Right hindlimb (tissue), 1 donor: ENCODE results near the gene KLK5.
A peak's percentile ranks its signal among the peaks of the same experiment; 100 is the strongest.
"Not testable (repeated sequence)": the region's sequence is repeated elsewhere in the genome, so short reads cannot be mapped to it uniquely, and the experiment has no call there.

ENCODE experiments used
- DNase-seq: peaks from one replicate; pipeline ENCODE4 v3.0.0-alpha.2; 2018

KLK5 gene

DNA sequence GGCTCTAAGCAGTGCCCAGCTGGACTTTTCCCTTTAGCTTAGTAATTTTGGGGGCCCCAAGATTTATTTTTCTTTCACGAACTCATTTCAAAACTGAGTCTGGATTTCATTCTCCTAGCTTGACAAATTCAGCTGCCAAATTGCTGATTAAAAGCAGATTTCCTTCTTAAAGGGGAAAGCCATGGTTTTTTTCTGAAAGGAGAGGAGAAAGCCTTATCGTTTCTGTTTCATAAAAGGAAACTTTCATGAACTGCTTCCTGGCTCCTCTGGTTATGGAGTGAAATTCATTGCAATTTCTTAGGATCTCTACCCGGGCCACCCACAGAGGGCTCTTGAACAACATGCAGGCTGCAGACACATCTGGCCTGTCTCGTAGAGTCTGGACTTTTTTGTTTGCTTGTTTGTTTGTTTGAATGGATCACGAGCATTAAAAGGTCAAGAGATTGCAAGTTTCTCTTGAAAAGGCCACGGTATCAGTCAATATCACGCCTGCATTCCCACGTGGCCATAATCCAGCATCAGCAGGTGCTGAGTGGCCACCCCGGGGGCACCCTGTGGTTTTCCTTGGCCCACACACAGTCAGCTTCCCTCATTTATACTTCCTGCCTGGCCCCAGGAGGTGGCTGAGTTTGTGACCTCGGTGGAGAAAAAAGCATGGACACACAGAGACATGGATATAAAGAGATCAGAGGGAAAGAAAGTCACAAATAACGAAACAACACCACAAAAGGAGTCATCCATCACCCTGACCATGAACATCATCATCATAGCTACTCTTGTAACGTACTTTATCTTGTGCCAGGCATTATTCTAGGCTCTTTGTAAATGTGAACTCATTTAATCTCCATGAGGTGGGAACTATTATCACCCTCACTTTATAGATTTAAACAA, 31.2 kb downstream of the KLK5 start:
- no peak for DNase-seq

DNA sequence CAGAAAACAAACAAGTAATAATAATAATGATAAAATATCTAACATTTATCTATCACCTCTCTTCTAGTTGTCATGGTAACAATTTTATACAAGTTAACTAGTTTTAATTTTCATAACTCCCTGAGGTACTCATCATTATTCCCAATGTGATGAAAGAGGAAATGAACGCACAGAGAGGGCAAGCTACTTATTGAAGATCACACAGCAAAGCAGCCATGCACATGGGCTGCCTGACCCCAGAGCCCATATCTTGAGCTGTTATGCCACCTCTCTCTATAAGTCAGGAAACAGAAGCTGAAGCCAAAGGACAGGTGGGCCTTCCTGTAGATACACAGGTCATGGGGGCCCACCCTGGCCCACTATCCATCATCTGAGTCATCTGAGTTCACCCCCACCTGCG, 36.8 kb downstream of the KLK5 start:
- no peak for DNase-seq

DNA sequence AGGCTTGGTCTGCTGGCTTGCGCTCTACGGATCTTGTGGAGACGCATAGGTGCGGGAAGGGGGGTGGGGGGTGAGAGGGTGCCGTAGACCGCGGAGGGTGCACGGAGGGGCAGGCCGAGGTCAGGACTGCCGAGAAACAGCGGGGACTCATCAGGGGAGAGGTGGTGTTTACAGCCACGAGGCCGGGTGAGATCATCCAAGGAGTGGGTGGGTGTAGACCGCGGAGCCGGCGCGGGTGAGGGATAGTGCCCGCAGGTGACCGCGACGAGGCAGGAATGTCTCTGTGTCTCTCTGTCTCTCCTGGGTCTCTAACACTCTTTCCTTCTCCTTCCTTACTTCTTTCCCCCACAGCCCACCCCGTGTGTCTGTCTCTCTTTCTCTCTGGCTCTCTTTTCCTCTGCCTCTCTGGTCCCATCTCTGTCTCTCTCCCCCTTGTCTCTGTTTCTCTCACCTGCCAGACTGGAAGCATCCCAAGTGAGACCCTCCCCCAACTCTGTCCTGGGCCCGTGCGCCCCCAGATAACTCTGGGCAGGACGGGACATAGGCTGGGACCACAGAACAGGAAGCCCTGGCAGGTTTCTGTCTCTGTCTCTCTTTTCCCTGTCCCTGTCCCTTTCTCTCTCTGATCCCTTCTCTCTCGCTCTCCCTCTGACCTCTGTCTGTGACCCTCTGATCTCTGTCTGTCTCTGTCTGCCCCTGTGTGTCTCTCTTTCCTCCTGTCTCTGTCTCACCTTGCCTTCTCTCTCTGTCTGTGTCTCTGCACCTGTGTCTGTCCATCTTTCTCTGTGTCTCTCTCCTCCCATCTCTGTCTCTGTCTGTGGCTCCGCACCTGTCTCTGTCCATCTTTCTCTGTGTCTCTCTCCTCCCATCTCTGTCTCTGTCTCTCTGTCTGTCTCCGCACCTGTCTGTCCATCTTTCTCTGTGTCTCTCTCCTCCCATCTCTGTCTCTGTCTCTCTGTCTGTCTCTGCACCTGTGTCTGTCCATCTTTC, 39.8 kb downstream of the KLK5 start:
- no peak for DNase-seq

DNA sequence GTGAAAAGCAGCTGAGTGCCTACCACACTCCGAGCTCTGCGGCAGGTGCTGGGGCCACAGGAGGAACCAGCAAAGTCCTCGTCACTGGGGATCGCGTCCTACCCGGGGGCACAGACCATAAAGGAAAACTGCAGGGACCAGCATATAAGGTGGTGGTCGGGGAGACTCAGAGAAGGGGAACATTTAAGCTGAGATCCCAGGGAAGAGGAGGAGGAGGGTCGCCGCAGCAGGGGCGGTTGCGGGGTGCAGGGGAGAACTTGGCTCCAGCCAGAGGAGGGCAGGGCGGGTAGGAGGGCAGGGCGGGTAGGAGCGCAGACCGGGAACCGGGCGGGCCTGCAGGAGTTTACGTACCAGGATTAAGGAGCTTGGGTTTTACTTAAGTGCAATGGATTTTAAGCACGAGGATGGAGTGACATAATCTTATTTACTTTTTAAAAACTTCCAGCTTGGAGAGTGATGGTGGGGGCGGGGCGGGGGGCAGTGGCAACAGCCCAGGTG, 40.7 kb downstream of the KLK5 start:
- no peak for DNase-seq

DNA sequence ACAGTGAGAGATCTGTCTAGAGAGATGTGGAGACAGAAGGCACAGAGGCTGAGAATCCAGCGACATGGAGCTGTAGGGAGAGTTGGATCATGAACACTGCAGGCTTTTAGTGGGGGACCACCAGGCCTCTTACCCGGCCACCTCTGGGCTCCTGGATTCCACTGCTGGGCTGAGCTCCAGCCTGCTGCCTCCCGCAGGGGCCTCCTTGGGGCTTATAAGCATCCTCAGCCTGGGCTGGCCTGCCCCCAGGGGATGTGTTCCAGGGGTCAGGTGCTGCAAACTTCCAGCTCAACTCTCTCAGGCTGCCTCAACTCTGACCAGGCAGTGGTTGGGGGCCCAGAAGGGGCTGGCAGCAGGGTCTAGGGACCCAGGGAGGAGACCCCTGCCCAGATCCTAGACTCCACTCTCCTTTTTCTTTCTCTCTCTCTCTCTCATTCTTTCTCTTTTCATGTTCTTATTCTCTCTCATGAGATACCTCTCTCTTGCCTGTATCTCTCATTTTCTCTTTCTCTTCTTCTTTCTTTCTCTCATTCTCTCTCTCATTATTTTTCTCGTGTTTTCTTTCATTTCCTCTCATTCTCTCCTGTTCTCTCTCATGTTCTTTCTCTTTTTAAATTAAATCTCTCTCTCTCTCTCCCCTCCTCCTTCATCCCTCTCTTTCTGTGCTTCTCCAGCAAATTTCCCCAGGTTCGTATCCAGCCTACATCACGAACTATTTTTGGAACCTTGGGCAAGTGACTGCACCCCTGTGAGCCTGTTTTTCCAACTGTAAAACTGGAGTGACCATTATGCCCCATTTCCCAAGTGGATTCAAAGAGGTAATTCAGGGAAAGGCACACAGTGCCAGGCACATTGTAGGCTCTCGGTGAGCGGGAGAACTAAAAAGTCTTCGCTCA, 41.4 kb downstream of the KLK5 start, which contains the start of gene KLK4:
Gene KLK4, minus strand, starts transcription at position 190 of the 896 bp plus-strand sequence. CDS start 657 bp downstream, outside the sequence.
- no peak for DNase-seq

DNA sequence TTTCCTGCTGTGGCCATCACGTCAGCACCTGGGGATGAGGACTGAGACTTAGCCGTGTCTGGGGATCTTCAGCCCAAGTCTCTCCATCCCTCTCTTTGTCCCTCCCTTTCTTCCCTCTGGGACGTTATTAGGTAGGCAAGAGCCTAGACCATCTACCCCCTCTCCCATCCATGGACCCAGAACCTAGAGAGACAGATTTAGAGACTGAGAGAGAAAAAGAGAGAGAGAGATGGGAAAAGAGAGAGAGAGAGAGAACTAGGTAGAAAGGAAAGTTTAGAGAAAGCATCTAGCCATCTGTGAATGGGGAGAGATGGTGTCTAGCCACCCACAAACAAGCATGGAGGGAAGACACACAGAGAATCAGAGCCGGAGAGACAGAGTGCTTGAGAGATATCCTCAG, 42.1 kb downstream of the KLK5 start:
- DNase-seq: no peak

DNA sequence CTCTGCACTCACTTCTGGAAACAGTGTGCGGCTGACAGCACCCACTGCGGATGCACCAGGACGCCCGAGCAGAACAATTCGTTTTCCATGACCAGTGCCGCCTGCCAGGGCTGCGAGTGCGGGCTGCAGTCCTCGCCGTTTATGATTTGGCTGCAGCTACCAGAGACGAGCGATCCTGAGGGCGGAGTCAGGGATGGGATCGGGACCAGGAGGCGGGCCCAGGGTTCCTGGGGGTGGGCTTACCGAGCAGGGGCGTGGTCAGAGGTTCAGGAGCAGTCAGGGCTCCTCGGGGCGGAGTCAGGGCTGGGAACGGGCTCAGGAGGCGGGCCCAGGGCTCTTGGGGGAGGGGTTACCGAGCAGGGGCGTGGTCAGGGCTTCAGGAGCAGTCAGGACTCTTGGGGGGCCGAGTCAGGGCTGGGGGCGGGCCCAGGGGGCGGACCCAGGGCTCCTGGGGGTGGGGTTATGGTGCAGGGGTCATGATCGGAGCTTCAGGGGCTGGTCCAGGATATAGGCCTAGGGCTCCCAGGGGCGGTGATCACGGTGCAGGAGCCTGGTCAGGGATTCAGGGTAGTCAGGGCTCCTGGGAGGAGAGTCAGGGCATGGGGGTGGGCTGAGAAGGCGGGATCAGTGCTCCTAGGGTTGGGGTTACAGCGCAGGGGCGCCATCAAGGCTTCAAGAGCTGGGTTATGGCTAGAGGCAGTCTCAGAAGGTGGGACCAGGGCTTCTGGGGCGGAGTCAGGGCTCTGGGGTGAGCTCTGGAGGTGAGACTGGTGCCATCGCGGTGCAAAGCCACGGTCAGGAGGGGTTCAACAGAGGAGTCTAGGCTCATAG, 43.4 kb downstream of the KLK5 start:
- DNase-seq: peak; percentile 45

DNA sequence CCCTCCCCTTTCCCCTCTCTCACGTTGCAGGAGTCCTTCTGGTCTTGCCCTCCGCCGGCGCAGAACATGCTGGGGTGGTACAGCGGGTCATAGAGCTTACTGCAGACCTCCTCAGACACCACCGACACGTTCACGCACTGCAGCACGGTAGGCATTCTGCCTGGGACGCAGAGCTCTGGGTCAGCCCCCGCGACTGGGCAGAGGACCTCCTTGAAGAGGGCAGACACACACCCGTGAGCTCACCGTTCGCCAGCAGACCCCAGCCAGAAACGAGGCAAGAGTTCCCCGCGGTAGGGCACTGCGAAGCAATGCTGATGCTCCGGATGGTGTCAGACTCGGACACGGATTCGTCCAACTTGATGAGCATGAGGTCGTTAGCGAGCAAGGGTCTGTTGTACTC, 44.5 kb downstream of the KLK5 start:
- DNase-seq: no peak

DNA sequence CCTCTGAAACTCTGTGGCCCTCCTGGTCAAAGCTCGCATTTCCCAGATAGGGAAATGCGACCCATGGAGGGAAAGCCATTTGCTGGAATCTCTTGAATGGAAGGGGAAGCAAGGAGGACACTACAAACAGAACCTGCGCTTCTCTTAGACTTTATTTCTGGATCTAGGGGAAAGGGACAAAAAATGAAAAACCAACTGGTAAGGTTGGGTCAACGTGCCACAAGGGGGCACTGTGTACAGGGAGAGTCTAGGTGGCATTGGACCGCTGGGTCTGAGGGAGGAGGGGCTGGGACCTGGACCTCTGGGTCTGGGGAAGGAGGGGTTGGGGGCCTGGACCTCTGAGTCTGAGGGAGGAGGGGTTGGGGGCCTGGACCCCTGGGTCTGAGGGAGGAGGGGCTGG, 46.6 kb downstream of the KLK5 start:
- DNase-seq: no peak

DNA sequence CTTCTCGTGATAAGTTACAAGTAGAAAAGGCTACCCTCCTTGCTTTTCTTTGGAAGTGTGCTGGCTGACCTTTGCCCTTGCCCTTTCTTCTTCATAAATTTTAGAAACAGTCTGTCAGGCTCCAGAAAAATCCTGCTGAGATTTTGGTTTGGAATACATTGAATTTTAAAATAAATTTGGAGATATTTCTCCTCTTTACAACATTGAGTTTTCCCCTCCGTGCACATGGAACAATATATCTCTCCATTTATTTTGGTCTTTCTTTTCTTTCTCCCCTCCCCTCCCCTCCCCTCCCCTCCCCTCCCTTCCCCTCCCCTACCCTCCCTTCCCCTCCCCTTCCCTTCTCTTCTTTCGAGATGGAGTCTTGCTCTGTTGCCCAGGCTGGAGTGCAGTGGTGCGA, 50.2 kb downstream of the KLK5 start:
- DNase-seq: no peak

DNA sequence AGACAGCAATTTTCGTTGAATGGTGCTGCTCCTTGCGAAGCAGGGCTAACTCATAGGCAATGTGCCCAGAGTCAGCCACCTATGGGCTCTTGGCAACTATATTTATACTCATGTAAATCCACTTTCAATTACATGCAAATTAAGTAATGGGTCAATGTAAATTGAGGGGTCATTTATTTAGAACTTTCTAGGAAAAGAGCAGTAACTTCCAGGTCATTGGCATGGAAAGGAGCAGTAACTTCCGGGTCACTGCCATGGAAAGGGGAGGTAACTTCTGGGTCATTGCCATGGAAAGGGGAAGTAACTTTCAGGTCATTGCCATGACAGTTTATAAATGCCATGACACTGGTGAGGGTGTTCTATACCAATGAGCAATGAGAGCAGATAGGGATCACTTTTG, 53.3 kb downstream of the KLK5 start:
- no peak for DNase-seq

DNA sequence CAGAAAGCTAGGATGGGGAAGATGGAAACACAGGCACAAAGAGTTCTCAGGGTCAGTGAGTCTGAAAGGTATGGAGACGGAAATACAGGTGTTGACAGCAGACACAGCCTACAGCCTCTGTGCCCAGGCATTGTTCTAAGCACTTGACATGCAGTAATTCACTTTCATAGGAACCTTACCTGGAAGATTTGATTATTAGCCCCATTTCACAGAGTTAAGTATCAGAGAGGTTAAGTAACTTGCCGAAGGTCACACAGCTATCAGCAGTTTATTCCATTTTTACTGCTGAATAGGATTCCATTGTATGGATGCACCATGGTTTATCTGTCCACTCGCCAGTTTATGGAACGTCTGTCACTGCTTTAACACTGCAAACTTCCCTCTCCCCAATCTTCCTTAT, 54.8 kb downstream of the KLK5 start:
- no peak for DNase-seq

DNA sequence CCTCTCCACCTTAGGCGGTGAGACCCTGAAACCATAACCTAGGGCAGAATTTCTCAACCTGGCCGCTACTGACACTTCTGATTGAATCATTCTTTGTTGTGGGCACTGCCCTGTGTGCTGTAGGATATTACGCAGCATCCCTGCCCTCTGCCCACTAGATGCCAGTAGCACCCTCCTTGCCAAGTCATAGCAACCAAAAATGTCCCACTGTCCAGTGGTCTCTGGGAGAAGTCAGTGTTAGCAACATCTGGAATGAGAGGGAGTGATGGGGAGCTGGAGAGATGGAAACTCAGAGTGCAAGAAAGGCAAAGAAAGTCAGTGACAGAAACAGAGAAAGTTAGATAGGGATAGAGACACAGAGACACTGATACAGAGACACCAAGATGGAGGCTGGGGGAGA, 55.2 kb downstream of the KLK5 start:
- DNase-seq: no peak

DNA sequence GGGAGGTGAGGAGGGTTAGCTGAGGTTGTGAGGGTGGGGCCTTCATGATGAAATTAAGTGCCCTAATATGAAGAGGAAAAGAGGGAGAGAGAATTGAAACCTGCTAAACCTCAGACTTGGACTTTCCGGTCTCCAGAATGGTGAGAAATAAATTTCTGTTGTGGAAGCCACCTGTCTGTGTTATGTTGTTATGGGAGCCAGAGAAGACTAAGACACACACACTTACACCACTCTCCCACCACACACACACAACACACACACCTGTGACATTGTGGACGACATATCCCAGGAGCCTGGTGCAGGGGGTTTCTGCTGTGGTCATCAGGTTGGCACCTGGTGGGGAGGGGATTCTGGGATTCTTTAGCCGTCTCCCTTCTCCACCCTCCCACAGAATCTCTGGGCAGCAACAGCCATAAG, 55.6 kb downstream of the KLK5 start:
- no peak for DNase-seq

DNA sequence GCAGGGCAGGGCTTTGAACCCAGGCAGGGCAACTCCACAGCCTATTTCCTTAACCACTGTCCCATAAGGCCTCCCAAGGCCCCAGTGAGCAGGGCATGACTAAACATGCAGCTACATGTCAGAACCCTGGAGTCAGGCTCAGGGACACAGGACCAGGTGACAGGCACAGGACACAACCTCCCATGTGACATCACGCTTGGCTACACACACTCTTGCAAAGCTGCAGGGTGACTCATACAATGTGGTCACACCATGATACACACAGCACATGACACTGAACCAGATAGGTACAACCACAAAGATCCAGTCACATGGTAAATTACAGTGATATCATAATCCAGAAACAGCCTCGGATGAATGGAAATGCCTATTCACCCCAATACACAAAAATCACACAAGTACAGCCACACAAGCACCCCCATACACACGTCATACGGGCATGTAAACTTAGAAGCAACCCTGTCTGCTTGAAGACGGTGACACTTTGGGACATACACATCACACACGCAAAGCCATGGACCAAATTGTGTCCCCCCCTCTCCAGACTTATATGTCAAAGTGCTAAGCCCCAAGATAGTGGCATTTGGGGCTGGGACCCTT, 56.1 kb downstream of the KLK5 start:
- DNase-seq: no peak

DNA sequence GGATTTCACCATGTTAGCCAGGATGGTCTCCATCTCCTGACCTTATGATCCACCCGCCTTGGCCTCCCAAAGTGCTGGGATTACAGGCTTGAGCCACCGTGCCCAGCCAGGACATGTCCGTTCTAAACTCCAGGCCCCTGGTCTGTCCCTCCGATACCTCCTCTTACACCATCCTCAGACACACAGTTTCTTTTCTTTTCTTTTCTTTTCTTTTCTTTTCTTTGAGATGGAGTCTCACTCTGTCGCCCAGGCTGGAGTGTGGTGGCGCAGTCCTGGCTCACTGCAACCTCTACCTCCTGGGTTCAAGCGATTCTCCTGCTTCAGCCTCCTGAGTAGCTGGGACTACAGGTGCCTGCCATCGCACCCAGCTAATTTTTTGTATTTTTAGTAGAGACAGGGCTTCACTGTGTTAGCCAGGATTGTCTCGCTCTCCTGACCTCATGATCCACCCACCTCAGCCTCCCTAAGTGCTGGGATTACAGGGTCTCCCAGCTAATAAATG, 56.7 kb downstream of the KLK5 start:
- DNase-seq: not testable (repeated sequence)

DNA sequence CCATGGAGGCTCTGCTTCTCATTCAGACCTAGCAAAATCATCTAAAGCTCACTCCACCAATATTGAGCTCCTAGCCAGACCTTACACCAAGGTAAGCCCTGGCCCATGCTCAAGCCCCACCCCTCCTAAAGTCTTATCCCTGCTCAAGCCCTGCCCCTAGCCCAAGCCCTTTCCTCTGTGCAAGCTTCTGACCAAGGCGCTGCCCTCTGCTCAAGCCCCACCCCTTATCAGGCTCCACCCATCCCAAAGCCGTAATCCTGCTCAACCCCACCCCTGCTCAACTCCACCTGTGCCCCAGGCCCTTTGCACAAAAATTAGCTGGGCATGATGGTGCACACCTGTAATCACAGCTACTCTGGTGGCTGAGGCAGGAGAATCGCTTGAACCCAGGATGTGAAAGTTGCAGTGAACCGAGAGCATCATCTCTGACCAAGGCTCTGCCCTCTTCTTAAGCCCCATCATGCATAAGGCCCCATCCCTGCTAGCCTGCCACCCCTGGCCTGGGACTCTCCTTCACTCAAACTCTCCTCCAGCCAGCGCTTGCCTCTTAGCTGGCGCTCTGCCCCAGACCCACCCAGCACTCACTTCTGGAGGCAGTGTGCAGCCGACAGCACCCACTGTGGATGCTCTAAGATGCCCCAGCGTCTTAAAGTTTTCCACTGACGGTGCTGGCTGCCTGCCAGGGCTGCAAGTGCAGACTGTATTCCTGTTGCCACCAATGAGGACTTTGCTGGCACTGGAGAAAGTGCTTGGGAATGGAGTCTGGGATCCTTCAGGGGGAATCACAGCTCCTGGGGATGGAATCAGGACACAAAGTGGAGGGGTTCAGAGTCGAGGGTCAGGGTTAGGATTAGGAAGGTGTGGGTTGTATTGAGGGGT, 58.1 kb downstream of the KLK5 start:
- no peak for DNase-seq
